Nasal cavity respiratory epithelium epithelial cell of viscerocranial mucosa (primary cell): ENCODE data around the gene IL9. TPM values are rescaled to one million over a fixed set of nuclear protein-coding genes. Genes with fewer than 3 reads are reported as not detected.

ENCODE experiments used
- total RNA-seq: library from RNA; depleted of rRNA; stranded (reverse); fragments of >200 nt; gene quantifications from 2 replicates; pipeline ENCODE4 v1.2.3, GENCODE V29; 2014

Gene IL9
- not detected in 2 replicates for total RNA-seq

GRCh38 chr5:135895474-135896006 lies at the start of gene IL9:
TSS of gene IL9 (minus strand) at chr5:135895841. CDS start at chr5:135895816, 25 bp downstream.

Other genes with a start within 250 kb of the IL9 start
- gene SLC25A48, start 61.2 kb downstream of the IL9 start, total RNA-seq: not detected in 2 replicates
- gene LECT2, start 59.1 kb upstream of the IL9 start, total RNA-seq: not detected in 2 replicates
- 201 and 721 TPM in 2 replicates for gene TGFBI, start 133.1 kb upstream of the IL9 start, total RNA-seq
- 29.7 and 48.2 TPM in 2 replicates for gene SMAD5, start 237.0 kb upstream of the IL9 start, total RNA-seq